ENCODE measurements around the gene STAP2. TPM values are rescaled to one million over a fixed set of nuclear protein-coding genes. Genes with fewer than 3 reads are reported as not detected.

The STAP2 gene
- total and polyA plus RNA-seq, 9 of the 15 experiments (the other 6 are each of a cell fraction or from before 2014, with no cell fraction given): 1.2 to 9.8 (median 4.5) TPM

DNA sequence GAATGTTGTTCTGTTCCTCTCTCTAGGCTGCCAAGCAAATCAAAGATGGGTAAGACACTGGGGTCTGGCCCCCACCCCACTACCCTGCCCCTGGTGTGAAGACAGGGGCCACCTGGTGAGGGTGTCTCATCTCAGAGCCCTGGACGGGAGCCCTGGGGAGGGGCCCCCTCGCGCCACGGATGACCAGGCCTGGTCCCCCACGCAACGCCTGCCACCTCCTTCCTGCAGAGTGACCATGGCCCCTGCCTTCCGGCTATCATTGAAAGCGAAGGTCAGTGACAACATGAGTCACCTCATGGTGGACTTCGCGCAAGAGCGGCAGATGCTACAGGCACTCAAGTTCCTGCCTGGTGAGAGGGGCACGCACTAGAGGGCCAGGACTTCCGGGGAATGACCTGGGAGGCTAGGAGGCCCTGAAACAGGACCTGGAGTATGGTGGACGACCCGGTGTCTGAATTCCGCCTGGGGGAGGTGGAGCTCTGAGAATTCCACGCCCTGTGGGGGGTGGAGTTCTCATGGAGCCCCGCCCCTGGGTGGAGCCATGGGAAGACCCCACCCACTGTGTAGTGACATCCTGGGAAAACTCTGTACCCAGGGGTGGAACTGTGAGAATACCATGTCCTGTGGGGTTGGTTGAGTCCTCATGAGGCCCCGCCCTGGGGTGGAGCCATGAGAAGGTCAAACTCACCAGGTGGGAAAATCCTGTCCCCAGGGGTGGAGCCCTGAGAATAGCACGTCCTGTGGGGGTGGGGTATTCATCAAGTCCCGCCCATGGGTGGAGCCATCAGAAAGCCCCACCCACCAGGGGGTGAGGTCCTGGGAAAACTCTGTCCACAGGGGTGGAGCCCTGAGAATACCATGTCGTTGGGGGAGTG, 28.1 kb downstream of the STAP2 start (continued):
- TF ChIP-seq, protein P1, sequence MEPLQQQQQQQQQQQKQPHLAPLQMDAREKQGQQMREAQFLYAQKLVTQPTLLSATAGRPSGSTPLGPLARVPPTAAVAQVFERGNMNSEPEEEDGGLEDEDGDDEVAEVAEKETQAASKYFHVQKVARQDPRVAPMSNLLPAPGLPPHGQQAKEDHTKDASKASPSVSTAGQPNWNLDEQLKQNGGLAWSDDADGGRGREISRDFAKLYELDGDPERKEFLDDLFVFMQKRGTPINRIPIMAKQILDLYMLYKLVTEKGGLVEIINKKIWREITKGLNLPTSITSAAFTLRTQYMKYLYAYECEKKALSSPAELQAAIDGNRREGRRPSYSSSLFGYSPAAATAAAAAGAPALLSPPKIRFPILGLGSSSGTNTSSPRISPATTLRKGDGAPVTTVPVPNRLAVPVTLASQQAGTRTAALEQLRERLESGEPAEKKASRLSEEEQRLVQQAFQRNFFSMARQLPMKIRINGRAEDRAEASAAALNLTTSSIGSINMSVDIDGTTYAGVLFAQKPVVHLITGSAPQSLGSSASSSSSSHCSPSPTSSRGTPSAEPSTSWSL (CRISPR knock-in tag; IDR thresholded peaks at IDR 0.05; ENCODE audit: borderline replicate concordance): no peak
- TF ChIP-seq WHSC1 (IDR thresholded peaks at IDR 0.05; ENCODE audit: low read length): no peak
- TF ChIP-seq MAFF (IDR thresholded peaks at IDR 0.05; ENCODE audit: low read length): no peak
- no peak for TF ChIP-seq MIER1 (IDR thresholded peaks at IDR 0.05; ENCODE audit: low read depth)
- TF ChIP-seq MCM7 (IDR thresholded peaks at IDR 0.05): no peak
- no peak; a peak in 1 of 3 replicates for TF ChIP-seq CBX3 (IDR thresholded peaks at IDR 0.05; ENCODE audit: borderline replicate concordance in 1 of 2, low read length in 2 of 2)
- TF ChIP-seq TARDBP (IDR thresholded peaks at IDR 0.05): no peak
- TF ChIP-seq ZNF589 (CRISPR knock-in tag; IDR thresholded peaks at IDR 0.05; ENCODE audit: low read depth): no peak
- TF ChIP-seq ZNF778 (CRISPR knock-in tag; IDR thresholded peaks at IDR 0.05): no peak
- TF ChIP-seq TSC22D4 (tag; IDR thresholded peaks at IDR 0.05): no peak
- no peak for TF ChIP-seq ZNF785 (CRISPR knock-in tag; IDR thresholded peaks at IDR 0.05)
- TF ChIP-seq, protein P2, sequence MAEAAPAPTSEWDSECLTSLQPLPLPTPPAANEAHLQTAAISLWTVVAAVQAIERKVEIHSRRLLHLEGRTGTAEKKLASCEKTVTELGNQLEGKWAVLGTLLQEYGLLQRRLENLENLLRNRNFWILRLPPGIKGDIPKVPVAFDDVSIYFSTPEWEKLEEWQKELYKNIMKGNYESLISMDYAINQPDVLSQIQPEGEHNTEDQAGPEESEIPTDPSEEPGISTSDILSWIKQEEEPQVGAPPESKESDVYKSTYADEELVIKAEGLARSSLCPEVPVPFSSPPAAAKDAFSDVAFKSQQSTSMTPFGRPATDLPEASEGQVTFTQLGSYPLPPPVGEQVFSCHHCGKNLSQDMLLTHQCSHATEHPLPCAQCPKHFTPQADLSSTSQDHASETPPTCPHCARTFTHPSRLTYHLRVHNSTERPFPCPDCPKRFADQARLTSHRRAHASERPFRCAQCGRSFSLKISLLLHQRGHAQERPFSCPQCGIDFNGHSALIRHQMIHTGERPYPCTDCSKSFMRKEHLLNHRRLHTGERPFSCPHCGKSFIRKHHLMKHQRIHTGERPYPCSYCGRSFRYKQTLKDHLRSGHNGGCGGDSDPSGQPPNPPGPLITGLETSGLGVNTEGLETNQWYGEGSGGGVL (CRISPR knock-in tag; IDR thresholded peaks at IDR 0.05): no peak
- TF ChIP-seq, protein P3, sequence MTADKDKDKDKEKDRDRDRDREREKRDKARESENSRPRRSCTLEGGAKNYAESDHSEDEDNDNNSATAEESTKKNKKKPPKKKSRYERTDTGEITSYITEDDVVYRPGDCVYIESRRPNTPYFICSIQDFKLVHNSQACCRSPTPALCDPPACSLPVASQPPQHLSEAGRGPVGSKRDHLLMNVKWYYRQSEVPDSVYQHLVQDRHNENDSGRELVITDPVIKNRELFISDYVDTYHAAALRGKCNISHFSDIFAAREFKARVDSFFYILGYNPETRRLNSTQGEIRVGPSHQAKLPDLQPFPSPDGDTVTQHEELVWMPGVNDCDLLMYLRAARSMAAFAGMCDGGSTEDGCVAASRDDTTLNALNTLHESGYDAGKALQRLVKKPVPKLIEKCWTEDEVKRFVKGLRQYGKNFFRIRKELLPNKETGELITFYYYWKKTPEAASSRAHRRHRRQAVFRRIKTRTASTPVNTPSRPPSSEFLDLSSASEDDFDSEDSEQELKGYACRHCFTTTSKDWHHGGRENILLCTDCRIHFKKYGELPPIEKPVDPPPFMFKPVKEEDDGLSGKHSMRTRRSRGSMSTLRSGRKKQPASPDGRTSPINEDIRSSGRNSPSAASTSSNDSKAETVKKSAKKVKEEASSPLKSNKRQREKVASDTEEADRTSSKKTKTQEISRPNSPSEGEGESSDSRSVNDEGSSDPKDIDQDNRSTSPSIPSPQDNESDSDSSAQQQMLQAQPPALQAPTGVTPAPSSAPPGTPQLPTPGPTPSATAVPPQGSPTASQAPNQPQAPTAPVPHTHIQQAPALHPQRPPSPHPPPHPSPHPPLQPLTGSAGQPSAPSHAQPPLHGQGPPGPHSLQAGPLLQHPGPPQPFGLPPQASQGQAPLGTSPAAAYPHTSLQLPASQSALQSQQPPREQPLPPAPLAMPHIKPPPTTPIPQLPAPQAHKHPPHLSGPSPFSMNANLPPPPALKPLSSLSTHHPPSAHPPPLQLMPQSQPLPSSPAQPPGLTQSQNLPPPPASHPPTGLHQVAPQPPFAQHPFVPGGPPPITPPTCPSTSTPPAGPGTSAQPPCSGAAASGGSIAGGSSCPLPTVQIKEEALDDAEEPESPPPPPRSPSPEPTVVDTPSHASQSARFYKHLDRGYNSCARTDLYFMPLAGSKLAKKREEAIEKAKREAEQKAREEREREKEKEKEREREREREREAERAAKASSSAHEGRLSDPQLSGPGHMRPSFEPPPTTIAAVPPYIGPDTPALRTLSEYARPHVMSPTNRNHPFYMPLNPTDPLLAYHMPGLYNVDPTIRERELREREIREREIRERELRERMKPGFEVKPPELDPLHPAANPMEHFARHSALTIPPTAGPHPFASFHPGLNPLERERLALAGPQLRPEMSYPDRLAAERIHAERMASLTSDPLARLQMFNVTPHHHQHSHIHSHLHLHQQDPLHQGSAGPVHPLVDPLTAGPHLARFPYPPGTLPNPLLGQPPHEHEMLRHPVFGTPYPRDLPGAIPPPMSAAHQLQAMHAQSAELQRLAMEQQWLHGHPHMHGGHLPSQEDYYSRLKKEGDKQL (CRISPR knock-in tag; IDR thresholded peaks at IDR 0.05; ENCODE audit: borderline replicate concordance): no peak
- TF ChIP-seq POLR3A (IDR thresholded peaks at IDR 0.05; ENCODE audit: borderline replicate concordance, extremely low read depth, insufficient read depth, insufficient read length): no peak
- TF ChIP-seq, protein P4, sequence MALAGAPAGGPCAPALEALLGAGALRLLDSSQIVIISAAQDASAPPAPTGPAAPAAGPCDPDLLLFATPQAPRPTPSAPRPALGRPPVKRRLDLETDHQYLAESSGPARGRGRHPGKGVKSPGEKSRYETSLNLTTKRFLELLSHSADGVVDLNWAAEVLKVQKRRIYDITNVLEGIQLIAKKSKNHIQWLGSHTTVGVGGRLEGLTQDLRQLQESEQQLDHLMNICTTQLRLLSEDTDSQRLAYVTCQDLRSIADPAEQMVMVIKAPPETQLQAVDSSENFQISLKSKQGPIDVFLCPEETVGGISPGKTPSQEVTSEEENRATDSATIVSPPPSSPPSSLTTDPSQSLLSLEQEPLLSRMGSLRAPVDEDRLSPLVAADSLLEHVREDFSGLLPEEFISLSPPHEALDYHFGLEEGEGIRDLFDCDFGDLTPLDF (CRISPR knock-in tag; IDR thresholded peaks at IDR 0.05): no peak
- TF ChIP-seq SMAD2 (IDR thresholded peaks at IDR 0.05; ENCODE audit: low read depth, low read length): no peak
- TF ChIP-seq TEAD2 (tag; IDR thresholded peaks at IDR 0.05): no peak
- no peak for TF ChIP-seq ZNF311 (CRISPR knock-in tag; IDR thresholded peaks at IDR 0.05)
